GM21423 (cell line): ENCODE results near the gene NEB.
"Not testable (repeated sequence)": the region's sequence is repeated elsewhere in the genome, so short reads cannot be mapped to it uniquely, and the experiment has no call there.

Experiments used
- ATAC-seq: cut with Tn5 transposase; IDR thresholded peaks from one replicate; pipeline ENCODE4 v1.9.1; 2021; ENCODE audit warnings: mild to moderate bottlenecking, moderate library complexity; ENCODE audit not compliant: unreplicated experiment

Gene NEB

DNA sequence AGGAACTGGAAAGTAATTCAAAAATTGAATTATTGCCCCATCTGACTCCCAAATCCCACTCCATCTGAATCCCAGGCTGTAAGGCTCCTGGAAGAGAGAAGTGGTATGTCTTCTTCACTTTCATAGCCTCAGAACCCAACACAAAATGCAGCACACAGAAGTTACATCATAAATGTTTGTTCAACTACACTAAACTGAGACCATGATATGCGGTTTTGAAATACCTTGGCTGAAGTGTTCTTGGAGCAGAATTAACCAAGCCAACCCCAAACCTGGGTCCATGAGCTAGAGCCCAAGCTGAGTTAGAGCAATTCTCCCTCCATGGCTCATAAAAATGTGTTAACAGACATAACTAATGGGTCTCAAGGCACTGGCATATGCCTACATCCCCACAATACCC, 23.3 kb downstream of the NEB start:
- no peak for ATAC-seq

DNA sequence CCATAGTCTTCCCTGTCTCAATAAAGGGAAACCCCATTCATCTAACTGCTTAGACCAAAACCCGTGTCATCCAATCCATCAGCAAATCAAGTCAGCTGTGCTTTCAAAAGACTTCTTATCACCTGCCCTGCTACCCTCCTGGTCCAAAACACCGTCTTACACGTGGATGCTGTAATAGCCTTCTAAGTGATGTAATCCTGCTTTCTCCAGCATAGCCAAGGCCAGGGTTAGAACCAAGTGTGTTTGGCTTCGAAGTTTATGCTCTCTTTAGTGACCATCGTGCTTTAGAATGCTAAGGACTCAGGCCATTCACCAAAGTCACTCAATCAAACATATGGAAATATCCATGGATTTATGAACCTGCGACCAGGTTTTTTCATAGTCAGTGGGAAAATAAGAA, 25.5 kb downstream of the NEB start:
- ATAC-seq: no peak

DNA sequence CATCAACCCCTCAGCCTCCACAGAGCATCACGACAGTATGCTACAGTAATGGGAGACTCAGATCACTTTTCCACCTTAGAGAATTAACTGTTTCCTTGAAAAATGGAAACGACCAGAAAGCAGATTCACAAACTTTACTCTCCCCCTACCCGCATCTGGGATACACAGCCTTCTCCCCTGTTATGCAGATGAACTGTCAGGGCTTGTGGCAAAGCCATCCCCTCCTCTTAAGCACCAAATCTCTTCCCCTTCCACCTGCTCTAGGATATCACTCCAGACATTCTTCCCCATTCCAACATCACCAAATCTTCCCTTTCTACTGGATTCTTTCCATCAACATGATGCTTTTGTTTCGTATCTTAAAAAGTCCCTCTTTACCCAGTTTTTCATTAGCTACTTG, 26.4 kb downstream of the NEB start:
- no peak for ATAC-seq

DNA sequence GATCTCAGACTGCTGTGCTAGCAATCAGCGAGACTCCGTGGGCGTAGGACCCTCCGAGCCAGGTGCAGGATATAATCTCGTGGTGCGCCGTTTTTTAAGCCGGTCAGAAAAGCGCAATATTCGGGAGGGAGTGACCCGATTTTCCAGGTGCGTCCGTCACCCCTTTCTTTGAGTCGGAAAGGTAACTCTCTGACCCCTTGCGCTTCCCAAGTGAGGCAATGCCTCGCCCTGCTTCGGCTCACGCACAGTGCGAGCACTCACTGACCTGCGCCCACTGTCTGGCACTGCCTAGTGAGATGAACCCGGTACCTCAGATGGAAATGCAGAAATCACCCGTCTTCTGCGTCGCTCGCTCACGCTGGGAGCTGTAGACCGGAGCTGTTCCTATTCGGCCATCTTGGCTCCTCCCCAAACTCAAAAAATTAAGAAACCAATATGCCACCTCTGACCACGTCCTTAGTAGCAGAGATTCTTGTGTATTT, 29.8 kb downstream of the NEB start:
- ATAC-seq: not testable (repeated sequence)

DNA sequence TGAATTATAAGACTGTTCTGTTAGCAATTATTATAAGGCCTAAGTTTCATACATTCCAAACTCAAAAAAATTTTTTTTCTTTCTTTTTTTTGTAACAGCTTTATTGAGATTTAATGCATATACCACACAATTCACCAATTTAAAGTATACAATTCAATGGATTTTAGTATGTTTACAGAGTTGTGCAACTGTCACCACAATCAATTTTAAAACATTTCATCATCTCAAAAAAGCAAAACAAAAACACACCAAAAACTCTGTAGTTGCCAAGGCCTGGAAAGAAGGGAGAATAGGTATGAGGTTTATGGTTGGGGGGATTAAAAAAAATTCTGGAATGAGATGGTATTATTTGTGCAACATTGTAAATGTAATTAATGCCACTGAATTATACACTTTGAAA, 36.1 kb downstream of the NEB start:
- ATAC-seq: not testable (repeated sequence)

DNA sequence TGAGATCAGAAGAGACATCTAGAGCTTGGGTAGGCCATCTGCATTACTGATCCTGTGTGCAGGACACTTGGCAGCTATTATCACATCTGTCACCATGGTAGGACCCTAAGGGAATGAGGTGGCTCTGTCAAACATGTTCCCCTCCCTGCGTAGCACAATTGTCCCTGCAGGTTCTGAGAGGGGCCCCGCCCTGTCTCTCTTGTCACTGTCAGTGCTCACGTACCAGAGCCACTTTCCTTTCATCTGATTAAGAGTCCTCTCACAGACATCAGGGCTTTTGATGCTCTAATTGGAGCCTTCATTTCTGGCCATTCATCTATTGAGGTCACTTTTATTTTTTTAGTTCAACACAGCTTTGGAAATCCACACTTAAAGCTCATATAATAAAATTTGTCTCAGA, 38.5 kb downstream of the NEB start:
- no peak for ATAC-seq

DNA sequence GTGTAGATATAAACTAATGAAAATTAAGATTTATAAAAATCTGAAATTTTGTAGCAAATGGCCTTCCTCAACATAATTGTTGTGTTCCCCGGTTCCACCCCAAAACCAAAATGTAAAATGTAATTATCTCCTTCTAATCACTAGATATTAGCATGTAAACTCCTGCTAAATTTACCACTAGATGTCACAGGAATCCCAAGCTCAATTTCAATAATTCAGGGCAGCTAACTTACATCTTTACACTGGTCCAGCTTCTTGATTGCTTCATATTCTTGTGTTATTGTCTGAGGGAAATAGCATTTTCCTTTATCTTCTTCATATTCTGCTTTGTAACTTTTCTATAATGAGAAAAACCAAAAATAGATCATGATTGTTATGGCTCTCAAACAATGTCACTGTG, 42.6 kb downstream of the NEB start:
- no peak for ATAC-seq

DNA sequence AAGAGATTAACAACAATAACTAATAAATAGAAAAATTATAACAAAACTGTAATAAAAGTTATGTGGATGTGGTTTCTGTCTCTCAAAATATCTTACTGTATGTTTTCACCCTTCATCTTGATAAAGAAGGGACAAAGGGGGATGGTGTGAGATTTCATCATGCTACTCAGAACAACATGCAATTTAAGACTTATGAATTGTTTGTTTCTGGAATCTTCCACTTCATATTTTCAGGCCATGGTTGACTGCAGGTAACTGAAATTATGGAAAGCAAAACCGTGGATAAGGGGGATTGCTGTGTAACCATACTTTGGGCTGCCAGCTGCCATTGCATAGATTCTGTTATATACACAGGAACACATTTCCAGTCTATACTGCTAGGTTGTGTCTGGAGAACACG, 45.6 kb downstream of the NEB start:
- ATAC-seq: no peak

DNA sequence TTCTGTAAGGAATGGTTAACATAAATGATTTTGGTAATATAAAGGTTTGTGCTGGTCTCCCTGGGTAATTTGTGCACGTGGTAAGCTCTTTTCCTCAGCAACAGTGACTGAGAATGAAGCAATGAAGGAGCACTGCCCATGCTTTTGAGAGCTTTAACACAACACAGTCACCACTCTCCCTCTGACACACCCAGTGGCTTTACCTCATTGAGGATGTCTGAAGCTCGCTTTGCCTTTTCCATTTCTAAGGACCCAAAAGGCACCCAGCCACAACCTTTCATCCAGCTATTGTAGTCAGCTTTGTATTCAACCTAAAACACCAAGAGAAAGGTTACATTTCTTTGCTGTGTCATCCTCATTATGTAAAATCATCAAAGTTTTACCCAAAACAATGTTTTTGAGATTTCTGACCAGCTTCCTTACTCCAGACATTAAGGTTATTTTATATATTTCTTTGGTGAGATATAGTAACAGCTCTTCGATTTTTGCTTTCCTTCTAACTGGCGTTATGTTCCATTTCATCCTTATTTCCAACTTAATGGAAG, 51.7 kb downstream of the NEB start:
- ATAC-seq: no peak

DNA sequence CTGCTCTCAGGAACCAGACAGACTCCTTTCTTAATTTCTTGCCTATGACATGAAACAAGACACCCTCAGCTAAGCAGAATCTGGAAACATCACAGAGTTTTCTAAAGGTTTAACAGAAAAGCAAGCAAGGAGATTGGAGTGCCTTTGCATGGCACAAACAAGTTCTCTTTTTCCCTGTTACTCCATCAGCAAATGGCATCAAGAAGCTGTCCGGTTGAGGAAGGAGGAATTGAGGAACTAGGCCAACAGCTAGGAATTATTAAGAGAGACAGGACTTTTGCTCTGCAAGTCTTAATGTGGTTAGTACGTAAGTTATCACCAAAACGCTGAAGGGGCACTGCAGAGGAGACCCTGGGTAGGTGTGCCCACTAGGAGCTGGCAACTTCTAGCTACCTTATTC, 53.2 kb downstream of the NEB start:
- no peak for ATAC-seq

DNA sequence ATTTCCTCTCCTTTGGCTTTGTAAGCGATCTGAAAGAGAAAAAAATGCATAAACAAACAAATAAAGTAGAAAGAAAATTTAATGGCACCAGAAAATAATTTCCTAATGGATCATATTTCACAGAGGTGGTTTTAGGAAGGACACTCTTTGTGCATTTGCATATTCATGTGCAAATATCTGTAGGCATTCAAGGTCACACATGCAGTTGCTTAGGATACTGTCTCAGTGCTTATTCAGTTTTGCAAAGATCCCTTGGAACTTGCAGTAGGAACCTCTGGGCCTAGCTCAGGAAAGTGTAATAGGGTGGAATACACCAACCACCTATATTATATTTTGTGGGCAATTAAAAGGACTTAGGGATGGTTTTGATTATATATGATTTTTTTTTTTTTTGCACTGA, 54.3 kb downstream of the NEB start:
- no peak for ATAC-seq

DNA sequence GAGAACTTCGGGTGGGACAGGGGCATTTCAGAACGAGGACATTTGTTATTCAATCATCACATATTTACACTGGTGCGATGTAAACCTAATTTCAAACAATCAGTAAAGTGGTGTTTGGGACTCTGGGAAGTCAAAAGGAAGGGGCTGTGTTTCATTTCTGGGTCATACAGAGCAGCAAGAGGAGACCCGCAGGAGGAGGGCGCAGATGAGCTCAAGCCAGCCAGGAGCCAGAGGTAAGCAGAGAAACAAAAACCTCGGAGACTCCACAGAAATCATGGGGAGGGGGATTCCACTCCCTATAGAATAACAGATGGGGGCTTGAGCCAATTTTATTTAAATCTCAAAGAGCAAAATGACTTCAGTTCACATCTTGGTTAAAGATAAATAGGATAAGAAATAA, 55.4 kb downstream of the NEB start:
- no peak for ATAC-seq

DNA sequence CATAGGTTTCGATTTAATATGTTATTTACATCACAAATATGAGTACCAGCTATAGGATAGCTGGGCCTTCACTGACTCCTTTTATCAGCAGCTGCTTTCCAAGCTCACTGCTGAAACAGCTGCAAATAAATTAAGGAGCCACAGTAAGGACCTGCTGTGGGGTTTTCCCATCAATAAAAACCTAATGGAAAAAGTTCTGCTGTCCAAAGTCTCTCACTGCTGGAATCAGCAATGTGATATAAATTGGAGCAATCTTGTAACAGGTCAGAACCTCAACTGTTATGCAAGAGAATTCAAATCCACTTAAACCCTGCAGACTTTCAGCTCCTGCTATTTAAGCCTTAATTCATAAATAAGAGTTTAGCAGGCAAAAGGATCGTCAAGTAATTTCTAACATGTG, 61.3 kb downstream of the NEB start:
- ATAC-seq: no peak

DNA sequence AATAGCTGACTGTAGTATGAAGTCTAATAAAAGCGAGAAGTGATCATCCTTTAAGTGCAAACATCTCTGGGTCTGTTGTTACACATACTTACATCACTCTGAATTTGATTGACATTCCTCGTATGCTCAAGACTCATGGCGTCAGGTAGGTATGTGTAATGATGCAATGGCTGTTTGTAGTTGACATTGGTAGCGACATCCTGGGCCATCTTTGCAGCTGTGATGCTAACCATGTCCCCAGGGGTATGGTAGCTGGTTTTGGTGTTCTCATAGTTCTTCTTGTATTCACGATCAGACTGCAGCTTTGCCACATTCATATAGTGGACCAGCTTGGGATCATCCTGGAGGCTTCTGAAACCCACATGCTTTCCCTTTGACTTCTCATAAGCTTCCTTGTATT, 62.0 kb downstream of the NEB start:
- no peak for ATAC-seq

DNA sequence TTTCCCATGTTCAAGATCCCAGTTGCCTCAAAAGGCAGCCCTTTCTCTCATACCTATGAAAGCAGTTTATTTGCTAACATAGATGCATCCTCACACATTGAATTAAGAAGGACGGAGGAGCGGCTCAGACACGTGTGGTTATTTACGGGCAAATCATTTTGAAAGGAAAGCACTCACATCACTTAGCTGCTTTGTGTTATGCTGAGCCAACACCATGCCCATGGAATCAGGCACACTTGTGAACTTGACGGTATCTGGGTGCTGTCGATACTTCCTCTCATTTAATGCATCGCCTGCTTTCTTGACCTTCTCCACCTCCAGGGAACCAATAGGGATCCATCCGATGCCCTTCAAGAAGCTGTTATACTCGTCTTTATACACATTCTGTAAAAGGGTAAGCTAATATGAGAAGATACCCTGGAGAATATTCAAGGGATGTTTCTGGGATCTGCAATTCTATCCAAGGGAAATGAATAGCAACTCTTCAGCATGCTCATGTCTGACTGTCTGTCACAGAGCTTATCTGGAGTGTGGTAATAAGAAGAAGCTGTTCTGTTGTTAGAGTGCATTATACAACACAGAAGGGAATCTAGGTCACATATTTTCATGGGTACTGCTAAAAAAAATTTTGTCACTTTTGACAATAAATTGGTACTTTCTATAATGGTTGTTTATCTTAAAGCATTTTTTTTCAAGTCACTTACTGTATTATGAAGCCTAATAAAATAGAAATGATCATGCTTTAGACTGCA, 63.3 kb downstream of the NEB start:
- ATAC-seq: no peak

DNA sequence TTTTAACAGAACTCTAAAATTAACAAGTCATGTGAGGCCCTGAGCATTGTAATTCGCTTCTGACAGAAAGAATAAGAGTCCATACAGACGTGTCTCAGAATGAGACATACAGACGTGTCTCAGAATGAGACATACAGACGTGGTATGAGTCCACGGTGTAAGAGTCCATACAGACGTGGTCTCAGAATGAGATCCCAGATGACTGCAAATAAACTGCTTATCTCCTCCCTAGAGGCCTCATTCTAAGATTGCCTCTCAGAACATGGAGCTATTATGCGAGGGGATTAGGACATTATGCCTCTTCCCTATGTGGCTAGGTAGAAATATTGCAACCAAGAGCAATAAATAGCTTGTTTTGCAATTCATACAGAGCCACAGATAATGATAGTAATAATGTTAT, 63.9 kb downstream of the NEB start:
- ATAC-seq: no peak

DNA sequence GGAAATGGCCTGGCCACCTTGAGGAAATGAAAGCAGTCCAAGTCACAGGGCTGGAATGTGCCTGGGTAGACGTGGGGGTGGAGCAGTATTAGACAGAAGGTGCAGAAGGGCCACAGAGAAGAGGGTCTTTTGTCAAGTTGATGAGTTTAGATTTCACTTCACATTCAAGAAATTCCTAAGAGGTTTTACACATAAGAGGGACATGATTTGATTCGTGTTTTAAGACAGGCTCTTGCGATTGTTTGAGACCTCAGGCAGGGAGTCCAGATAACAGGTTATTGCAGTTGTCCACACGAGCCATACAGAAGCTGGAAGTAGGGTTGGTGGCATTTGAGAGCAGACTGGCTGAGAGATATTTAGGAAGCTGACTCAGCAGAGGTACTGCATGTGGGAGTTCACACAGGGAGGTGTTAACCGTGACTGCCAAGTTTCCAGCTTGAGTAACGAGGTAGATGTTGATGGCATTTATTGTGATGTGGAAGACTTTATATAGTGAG, 64.6 kb downstream of the NEB start:
- no peak for ATAC-seq

DNA sequence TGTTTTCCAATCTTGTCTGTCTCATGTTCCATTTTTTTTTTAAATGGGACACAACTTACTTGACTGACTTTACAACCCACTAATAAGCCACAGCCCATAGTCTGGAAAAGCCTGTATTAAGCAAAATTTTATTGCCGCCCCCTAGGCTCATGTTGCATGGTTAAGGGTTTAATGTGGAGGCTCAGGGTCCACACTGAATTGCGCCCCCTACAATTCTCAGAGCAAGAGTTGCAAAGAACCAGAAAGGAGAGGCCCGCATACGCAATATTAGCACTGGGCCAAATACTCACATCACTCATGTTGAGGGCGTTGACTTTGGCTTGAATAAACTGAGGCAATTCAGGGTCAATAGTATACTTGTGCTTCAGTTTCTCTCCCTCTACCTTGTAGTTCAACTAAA, 65.5 kb downstream of the NEB start:
- no peak for ATAC-seq

DNA sequence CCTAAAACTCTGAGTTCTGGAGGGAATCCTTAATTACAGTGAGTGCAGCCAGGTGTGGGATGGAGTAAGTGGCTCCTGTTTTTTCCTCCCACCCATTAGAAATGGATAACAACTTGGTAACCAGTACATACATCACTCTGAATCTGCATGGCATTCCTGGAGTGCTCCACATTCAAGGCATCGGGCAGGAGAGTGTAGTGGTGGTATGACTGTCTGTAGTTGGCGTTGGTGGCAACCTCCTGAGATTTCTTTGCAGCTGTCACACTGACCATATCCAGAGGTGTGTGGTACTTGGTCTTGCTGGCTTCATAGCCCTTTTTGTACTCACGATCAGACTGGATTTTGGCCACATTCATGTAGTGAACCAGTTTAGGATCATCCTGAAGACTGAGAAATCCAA, 68.3 kb downstream of the NEB start:
- no peak for ATAC-seq

DNA sequence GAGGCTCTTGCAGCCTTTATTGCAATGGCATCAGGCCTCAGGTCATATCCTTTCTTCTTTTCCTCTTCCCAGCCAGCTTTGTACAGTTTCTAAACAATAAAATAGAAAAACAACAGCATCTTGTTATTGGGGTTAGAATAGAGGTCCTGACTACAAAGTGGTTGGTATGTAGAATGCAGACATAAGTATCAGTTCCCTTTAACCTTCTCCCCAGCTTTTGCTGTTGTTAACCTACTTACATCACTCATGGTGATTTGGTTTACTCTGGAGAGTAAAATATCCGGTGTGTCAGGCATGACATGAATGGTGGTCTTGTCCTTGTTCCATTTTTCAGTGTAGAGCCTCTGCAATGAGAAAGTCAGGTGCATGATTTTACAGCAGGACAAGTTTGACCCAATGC, 69.8 kb downstream of the NEB start:
- no peak for ATAC-seq

DNA sequence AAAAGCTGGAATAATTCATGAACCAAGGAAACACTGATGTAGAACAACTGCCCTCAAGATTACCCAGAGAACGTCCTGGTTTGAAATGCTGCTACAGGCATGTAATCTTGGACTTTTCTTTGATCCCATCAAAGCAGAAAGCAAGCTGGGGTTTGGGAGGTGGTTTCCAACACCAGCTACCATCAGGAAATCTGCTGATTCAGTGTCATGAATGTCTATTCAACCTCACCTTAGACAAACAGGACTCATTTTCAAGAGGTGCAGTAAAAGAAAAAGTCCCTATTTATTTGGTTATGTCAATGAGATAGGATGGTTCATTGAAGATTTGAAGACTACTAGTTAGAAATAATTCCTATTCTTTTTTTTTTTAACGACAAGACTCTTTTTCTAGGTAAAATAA, 72.7 kb downstream of the NEB start:
- ATAC-seq: no peak

DNA sequence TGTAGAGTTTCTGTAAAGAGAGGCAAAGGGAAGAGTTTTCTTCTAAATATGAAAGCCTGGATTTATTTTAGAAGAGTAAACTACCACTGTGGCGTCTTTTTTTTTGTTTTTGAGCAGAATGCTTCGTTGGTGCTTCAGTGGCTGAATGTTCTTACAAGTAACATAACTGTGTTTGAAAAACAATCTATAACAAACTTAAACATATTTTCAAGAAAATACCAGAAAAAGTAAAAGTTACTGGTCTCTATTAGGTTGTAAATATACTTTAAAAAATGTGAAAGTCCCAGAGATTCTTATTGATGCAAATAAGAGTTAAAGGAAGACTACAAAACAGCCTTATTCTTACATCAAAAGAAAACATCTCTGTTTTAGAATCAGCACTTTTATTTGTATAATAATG, 76.2 kb downstream of the NEB start:
- no peak for ATAC-seq

DNA sequence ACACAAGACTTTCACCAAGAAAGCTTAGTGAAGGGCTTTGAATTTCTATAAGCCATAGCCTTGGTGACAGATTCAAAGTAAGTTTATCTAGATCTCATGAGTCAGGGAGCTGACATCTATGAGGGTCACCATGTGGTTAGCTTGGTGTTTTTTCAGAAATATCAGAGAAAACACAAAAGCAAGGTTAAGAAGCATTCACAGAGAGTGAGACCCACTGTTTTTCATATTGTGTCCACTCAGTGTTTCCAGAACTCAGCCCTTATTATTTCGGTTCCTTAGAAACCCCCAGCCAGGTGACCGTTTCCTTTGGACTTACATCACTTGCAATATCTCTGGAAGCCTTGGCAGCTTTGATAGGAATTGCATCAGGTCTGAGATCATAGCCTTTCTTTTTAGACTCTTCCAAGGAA, 76.6 kb downstream of the NEB start:
- no peak for ATAC-seq
